Erythroblast (primary cell): ENCODE data around the gene RSU1.

Experiments
- GATA1 ChIP-seq: IDR thresholded peaks from 2 replicates; pipeline ENCODE4 v1.6.1; 2011; ENCODE audit warnings: low read depth, mild to moderate bottlenecking, control low read depth, low read length, moderate library complexity
- POLR2A ChIP-seq: IDR thresholded peaks from 2 replicates; pipeline ENCODE4 v1.6.1; 2011; ENCODE audit warnings: mild to moderate bottlenecking, low read length

DNA sequence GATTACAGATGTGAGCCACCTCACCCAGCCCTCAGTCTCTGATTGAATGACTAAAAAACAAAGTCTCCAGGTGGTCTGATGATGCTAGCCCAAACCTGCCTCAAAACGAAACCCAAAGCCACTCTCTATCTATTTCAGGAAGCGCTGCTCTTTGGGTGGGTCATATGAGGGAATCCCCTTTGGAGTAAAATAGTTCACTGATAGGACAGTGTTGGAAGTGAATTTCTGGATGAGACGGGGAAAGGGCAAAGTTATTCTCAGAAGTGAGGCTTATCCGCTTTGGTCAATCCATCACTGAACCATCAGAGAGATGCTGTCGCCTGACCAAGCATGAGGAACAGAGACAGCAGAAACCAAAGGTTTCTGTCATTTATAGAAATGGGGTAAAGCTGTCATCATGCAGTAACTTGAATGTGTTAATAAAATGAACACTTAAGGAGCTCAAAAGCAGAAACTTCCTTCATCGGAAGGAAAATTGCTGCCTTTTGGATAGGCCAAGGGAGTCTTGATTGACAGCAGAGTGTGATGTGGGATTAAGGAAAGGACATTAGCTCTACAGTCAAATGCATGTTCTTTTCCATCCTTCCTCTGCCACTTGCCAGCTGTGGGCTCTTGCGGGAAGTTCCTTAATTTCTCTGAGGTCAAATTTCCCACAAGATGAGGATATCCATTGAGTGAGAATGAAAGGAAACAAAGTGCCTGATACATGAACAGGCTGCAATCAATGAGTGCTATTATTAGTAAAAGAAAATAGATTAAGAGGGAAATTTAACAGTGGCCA lies 230.7 kb downstream of the RSU1 start:
- no peak for TF ChIP-seq POLR2A
- TF ChIP-seq GATA1 = no peak
